CD4-positive, alpha-beta T cell (primary cell): ENCODE data around the gene ELMO1. TPM values are rescaled to one million over a fixed set of nuclear protein-coding genes. Genes with fewer than 3 reads are reported as not detected.

ENCODE experiments used
- ATAC-seq: fragments of 200-7000 bp; cut with Tn5 transposase; one replicate; pipeline ENCODE4 v1.10.0; 2022; ENCODE audit warnings: mild to moderate bottlenecking; ENCODE audit not compliant: poor library complexity
- CTCF ChIA-PET: fragments of 350-600 bp; sonication (Branson Sonifier 250); formaldehyde crosslinking; loops from one replicate; lab custom pipeline; 2021; ENCODE audit warnings: antibody characterized with exemption, inconsistent platforms; lab: Charles Lee
- POLR2A ChIA-PET: fragments of 350-600 bp; sonication (Branson Sonifier 250); formaldehyde crosslinking; loops from one replicate; lab custom pipeline; 2021; ENCODE audit warnings: antibody characterized with exemption, inconsistent platforms; lab: Charles Lee
- DNase-seq, 14 experiments: peaks; one replicate each; pipeline ENCODE4 v3.0.0-alpha.2; 2013 to 2020; ENCODE audit warnings: mixed read lengths in 2 of 14
- H3K27ac ChIP-seq, 2 donors: one replicate each; pipeline versions ENCODE4 v1.5.1 to v1.7.0; 2013; ENCODE audit warnings: low read length in 2 of 2, low read depth in 1 of 2, mild to moderate bottlenecking in 1 of 2
- H3K27me3 ChIP-seq, 2 experiments: 1 replicate in 1 of 2; 2 replicates in 1 of 2; pipeline versions ENCODE4 v1.6.1 to v1.7.0; 2013; ENCODE audit warnings: low read length in 2 of 2, control low read depth in 1 of 2, mild to moderate bottlenecking in 1 of 2, moderate library complexity in 1 of 2; ENCODE audit not compliant: insufficient read depth in 2 of 2, control insufficient read depth in 1 of 2
- H3K36me3 ChIP-seq: one replicate; pipeline ENCODE4 v1.6.1; 2013; ENCODE audit warnings: low read length, control low read depth; ENCODE audit not compliant: insufficient read depth
- H3K4me1 ChIP-seq: one replicate; pipeline ENCODE4 v1.6.1; 2013; ENCODE audit warnings: low read length, control low read depth; ENCODE audit not compliant: insufficient read depth
- H3K4me3 ChIP-seq: one replicate; pipeline ENCODE4 v1.5.1; 2013; ENCODE audit warnings: mild to moderate bottlenecking, low read length, moderate library complexity
- H3K9me3 ChIP-seq, 2 experiments: 1 replicate in 1 of 2; 2 replicates in 1 of 2; pipeline versions ENCODE4 v1.6.1 to v1.7.0; 2013; ENCODE audit warnings: low read length in 2 of 2, mild to moderate bottlenecking in 2 of 2, control low read depth in 1 of 2, moderate library complexity in 1 of 2; ENCODE audit not compliant: control insufficient read depth in 1 of 2, insufficient read depth in 1 of 2
- H3K27ac Mint-ChIP-seq: one replicate; pipeline ENCODE4 v1.8.0; 2020; ENCODE audit warnings: mixed read lengths
- H3K27me3 Mint-ChIP-seq: one replicate; pipeline ENCODE4 v1.8.0; 2021; ENCODE audit warnings: mixed read lengths
- H3K36me3 Mint-ChIP-seq: one replicate; pipeline ENCODE4 v1.8.0; 2021; ENCODE audit warnings: low read depth, mixed read lengths
- H3K4me1 Mint-ChIP-seq: one replicate; pipeline ENCODE4 v1.8.0; 2021; ENCODE audit warnings: low read depth, mixed read lengths
- H3K4me3 Mint-ChIP-seq: one replicate; pipeline ENCODE4 v1.8.0; 2020; ENCODE audit warnings: mild to moderate bottlenecking, mixed read lengths
- H3K9me3 Mint-ChIP-seq: one replicate; pipeline ENCODE4 v1.8.0; 2020; ENCODE audit warnings: mixed read lengths
- intact Hi-C, 2 experiments: fragments of 100-400 bp; cut with DNase I in 1 of 2; cut with micrococcal nuclease in 1 of 2; formaldehyde crosslinking; loops; one replicate each; pipeline versions ENCODE4 v1.15.1 to v1.9.0; 2023 to 2025; cut with DNase I, micrococcal nuclease
- total RNA-seq, 174 experiments: library from RNA in 2 of 174; stranded (reverse) in 2 of 174; gene quantifications; one replicate each; pipeline ENCODE4 v1.2.3 and lab custom pipeline; 2021 to 2026
- TF ChIP-seq, protein P1 (sequence below): fragments of 200-600 bp; IDR thresholded peaks from one replicate; pipeline ENCODE4 v1.8.0; 2022; ENCODE audit warnings: antibody characterized with exemption, mild to moderate bottlenecking

The ELMO1 gene
- total RNA-seq, 2 experiments from 2014 or later = 117 to 120 TPM

DNA sequence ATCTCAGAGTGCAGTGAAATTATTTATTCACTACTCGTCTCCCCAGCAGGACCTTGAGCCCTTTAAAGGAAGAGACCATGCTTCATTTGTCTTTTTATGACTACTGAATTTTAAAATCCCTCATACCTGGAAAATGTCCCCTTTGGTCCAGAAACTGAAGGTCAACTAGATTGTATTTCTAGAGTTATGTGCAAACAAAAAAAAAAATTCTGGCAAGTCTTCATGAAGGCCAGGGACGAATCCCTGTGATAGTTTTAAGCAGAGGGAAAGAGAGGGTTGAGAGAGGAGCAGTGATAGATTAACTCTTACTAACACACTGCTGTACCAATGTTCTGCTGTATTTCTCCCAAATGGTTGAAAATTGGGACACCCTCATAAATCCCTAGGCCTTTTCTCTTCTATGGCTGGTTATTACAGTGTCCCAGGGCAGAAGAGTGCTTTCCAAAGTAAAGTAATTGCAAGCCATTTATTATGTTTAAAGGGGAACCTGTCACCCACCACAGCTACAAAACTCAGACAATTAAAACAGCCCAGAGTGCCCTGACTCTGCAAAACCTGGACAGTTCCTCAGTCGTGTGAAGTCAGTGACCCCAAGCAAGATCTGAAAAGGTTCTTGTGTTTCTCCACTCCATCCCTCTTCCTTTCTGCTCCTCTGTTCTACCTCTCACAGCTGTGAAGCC, 541.6 kb downstream of the ELMO1 start:
- intact Hi-C loops = no loop called here
- Mint-ChIP-seq H3K4me3 (no peak overlapping the region), H3K27ac (no peak overlapping the region), H3K9me3 (no peaks in the 10 kb centered on the region), H3K4me1 (peaks cover 19% of the 10 kb centered on the region), H3K36me3 (peaks cover 68% of the 10 kb centered on the region), H3K27me3 (no peaks in the 10 kb centered on the region)
- no peak overlapping the region for H3K27ac ChIP-seq
- peaks cover 4% of the 10 kb centered on the region for H3K36me3 ChIP-seq
- ATAC-seq = no peak
- TF ChIP-seq, protein P1, sequence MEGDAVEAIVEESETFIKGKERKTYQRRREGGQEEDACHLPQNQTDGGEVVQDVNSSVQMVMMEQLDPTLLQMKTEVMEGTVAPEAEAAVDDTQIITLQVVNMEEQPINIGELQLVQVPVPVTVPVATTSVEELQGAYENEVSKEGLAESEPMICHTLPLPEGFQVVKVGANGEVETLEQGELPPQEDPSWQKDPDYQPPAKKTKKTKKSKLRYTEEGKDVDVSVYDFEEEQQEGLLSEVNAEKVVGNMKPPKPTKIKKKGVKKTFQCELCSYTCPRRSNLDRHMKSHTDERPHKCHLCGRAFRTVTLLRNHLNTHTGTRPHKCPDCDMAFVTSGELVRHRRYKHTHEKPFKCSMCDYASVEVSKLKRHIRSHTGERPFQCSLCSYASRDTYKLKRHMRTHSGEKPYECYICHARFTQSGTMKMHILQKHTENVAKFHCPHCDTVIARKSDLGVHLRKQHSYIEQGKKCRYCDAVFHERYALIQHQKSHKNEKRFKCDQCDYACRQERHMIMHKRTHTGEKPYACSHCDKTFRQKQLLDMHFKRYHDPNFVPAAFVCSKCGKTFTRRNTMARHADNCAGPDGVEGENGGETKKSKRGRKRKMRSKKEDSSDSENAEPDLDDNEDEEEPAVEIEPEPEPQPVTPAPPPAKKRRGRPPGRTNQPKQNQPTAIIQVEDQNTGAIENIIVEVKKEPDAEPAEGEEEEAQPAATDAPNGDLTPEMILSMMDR = no peak
- H3K4me1 ChIP-seq = no peaks in the 10 kb centered on the region
- H3K9me3 ChIP-seq = peaks cover 0 to 4% of the 10 kb centered on the region in 2 experiments
- DNase-seq = no peak
- H3K27me3 ChIP-seq = no peaks in the 10 kb centered on the region
- no peak overlapping the region for H3K4me3 ChIP-seq
- POLR2A ChIA-PET = no interaction called here
- CTCF ChIA-PET = no interaction called here

DNA sequence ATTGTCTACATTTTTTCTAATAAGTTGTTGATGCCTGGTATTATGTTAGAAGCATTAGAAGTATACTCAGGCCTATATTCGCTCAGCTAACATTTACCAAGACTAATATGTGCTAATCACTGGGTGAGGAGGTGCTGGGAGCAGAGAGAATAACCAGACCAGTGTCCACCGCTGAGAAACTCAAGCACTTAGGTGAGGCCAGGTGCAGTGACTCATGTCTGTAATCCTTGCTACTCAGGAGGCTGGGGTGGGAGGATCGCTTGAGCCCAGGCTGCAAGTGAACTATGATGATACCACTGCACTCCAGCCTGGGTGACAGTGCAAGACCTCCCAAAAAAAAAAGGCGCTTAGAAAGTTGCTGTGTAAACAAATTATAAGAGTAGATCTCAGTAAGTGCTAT, 542.2 kb downstream of the ELMO1 start:
- H3K27ac ChIP-seq = no peak overlapping the region
- no peaks in the 10 kb centered on the region for H3K27me3 Mint-ChIP-seq
- H3K4me3 ChIP-seq = no peak overlapping the region
- no peak for ATAC-seq
- ChIA-PET CTCF (no interaction called here), POLR2A (no interaction called here)
- H3K4me3 Mint-ChIP-seq = no peak overlapping the region
- intact Hi-C loops = no loop called here
- peaks cover 0 to 4% of the 10 kb centered on the region in 2 experiments for H3K9me3 ChIP-seq
- no peak overlapping the region for H3K27ac Mint-ChIP-seq
- peaks cover 4% of the 10 kb centered on the region for H3K36me3 ChIP-seq
- no peaks in the 10 kb centered on the region for H3K27me3 ChIP-seq
- H3K4me1 ChIP-seq = no peaks in the 10 kb centered on the region
- peaks cover 68% of the 10 kb centered on the region for H3K36me3 Mint-ChIP-seq
- H3K9me3 Mint-ChIP-seq = peaks cover 2% of the 10 kb centered on the region
- DNase-seq = no peak
- TF ChIP-seq, protein P1 = no peak
- H3K4me1 Mint-ChIP-seq = peaks cover 19% of the 10 kb centered on the region

DNA sequence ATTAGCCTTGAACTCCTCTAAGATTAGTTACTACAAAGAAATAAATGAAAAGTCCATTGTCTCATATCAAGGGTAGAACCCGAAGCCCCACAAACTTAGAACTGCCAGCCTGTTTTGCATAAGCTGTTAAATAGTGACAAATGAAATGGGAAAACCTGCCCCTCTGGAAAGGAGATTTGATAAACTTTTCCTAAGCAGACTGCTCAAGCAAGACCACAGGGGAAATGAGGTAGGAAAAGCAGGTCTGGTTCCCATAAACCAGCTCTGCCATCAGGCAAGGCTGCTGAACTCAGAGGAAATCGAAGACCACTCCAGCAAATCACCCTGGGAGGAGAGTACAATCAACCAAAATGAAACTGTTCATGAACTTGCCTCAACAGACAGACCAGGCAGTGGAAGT, 542.8 kb downstream of the ELMO1 start:
- no peak for ATAC-seq
- TF ChIP-seq, protein P1 = no peak
- Mint-ChIP-seq H3K36me3 (peaks cover 70% of the 10 kb centered on the region), H3K27me3 (no peaks in the 10 kb centered on the region), H3K9me3 (peaks cover 2% of the 10 kb centered on the region), H3K4me1 (peaks cover 19% of the 10 kb centered on the region), H3K27ac (peak overlapping the region; percentile 44), H3K4me3 (no peak overlapping the region)
- no peaks in the 10 kb centered on the region for H3K27me3 ChIP-seq
- CTCF ChIA-PET = no interaction called here
- no peak overlapping the region for H3K27ac ChIP-seq
- no peak overlapping the region for H3K4me3 ChIP-seq
- peaks cover 0 to 4% of the 10 kb centered on the region in 2 experiments for H3K9me3 ChIP-seq
- DNase-seq = no peak
- H3K36me3 ChIP-seq = peaks cover 4% of the 10 kb centered on the region
- H3K4me1 ChIP-seq = no peaks in the 10 kb centered on the region
- intact Hi-C loops = no loop called here
- POLR2A ChIA-PET = no interaction called here
